ENCODE measurements around the gene LILRA2.

DNA sequence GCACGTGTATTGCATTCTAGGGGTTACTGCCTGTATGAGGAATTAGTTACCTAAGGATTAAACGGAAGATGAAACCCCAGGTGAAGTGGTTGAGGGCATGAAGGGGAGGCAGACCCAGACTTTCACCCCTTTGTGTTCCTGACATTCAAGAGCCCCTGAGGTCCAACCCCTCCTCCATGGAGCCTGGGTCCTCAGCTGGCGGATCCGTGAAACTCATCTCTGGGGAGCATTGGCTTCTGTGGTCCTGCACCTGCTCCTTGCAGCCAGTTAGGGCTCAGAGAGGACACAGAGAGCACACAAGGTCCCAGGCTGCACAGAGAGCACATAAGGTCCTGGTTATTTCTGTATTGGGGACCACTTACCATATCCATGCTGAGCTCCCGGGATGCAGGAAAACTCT lies 12.8 kb downstream of the LILRA2 start:
- TF ChIP-seq ZNF263 (CRISPR knock-in tag; IDR thresholded peaks at IDR 0.05), result no peak
- no peak for TF ChIP-seq ZNF615 (CRISPR knock-in tag; IDR thresholded peaks at IDR 0.05; ENCODE audit: borderline replicate concordance)
- no peak for TF ChIP-seq ZNF629 (CRISPR knock-in tag; conservative IDR thresholded peaks at IDR 0.05)
- no peak for TF ChIP-seq HNF4A (CRISPR knock-in tag; IDR thresholded peaks at IDR 0.05)
- TF ChIP-seq POLR2G (IDR thresholded peaks at IDR 0.05; ENCODE audit: low read depth, low read length), result no peak
- TF ChIP-seq ZNF431 (CRISPR knock-in tag; IDR thresholded peaks at IDR 0.05; ENCODE audit: borderline replicate concordance, low read depth), result no peak
- no peak for TF ChIP-seq U2AF2 (IDR thresholded peaks at IDR 0.05; ENCODE audit: low read depth, low read length)
